Smooth muscle cell (in vitro differentiated cells): ENCODE measurements around the gene TOLLIP. TPM values are rescaled to one million over a fixed set of nuclear protein-coding genes. Genes with fewer than 3 reads are reported as not detected.
"Not testable (repeated sequence)": the region's sequence is repeated elsewhere in the genome, so short reads cannot be mapped to it uniquely, and the experiment has no call there.

ENCODE experiments used
- DNase-seq: peaks from one replicate; lab custom pipeline; 2025; ENCODE audit not compliant: unreplicated experiment; lab: John Stamatoyannopoulos, UW
- H2AFZ ChIP-seq: fragments of 200-600 bp; sonication (generic); 2 replicates; pipeline ENCODE4 v1.6.0; 2016; ENCODE audit warnings: antibody characterized with exemption, low read depth, mild to moderate bottlenecking
- H3F3A ChIP-seq: fragments of 200-600 bp; sonication (generic); 2 replicates; pipeline ENCODE4 v1.6.0; 2017; ENCODE audit warnings: antibody characterized with exemption, low read depth
- H3K27ac ChIP-seq: fragments of 200-600 bp; sonication (generic); 2 replicates; pipeline ENCODE4 v1.5.1; 2016; ENCODE audit warnings: low read depth, mild to moderate bottlenecking
- H3K27me3 ChIP-seq: fragments of 200-600 bp; sonication (generic); 2 replicates; pipeline ENCODE4 v1.6.1; 2016; ENCODE audit warnings: low read depth, mild to moderate bottlenecking
- H3K36me3 ChIP-seq: fragments of 200-600 bp; sonication (generic); 2 replicates; pipeline ENCODE4 v1.5.1; 2016; ENCODE audit warnings: low read depth
- H3K4me1 ChIP-seq: fragments of 200-600 bp; sonication (generic); 2 replicates; pipeline ENCODE4 v1.5.1; 2016; ENCODE audit warnings: low read depth
- H3K4me2 ChIP-seq: fragments of 200-600 bp; sonication (generic); 2 replicates; pipeline ENCODE4 v1.6.0; 2016; ENCODE audit warnings: mild to moderate bottlenecking
- H3K4me3 ChIP-seq: fragments of 200-600 bp; sonication (generic); 2 replicates; pipeline ENCODE4 v1.5.1; 2016; ENCODE audit warnings: mild to moderate bottlenecking
- H3K79me2 ChIP-seq: fragments of 200-600 bp; sonication (generic); 2 replicates; pipeline ENCODE4 v1.6.0; 2016; ENCODE audit warnings: low read depth, mild to moderate bottlenecking
- H3K9ac ChIP-seq: fragments of 200-600 bp; sonication (generic); 2 replicates; pipeline ENCODE4 v1.6.0; 2016; ENCODE audit warnings: low read depth
- H3K9me3 ChIP-seq: fragments of 200-600 bp; sonication (generic); replicated peaks from 2 replicates; pipeline ENCODE4 v1.5.1; 2016; ENCODE audit warnings: low read depth
- H4K20me1 ChIP-seq: fragments of 200-600 bp; sonication (generic); 2 replicates; pipeline ENCODE4 v1.6.0; 2016; ENCODE audit warnings: low read depth
- WGBS: methylation state at CpG from one replicate; pipeline ENCODE4 v1.1.7; 2016; ENCODE audit warnings: low lambda C conversion rate; 5-methylcytosine and 5-hydroxymethylcytosine counted together
- polyA plus RNA-seq: library from polyadenylated mRNA; unstranded; fragments of >200 nt; fragmentation: Nextera tagmentation; extraction: Ambion mirVana; gene quantifications from 2 replicates; pipeline ENCODE4 v1.2.1, GENCODE V29; 2016
- total RNA-seq: library from RNA; depleted of rRNA; stranded (reverse); fragments of >200 nt; gene quantifications from 2 replicates; pipeline ENCODE4 v1.2.3, GENCODE V29; 2014
- TF ChIP-seq, protein P1 (sequence below): fragments of 200-600 bp; sonication (generic); IDR thresholded peaks from 2 replicates; pipeline ENCODE4 v1.5.1; 2017; ENCODE audit warnings: borderline replicate concordance, mild to moderate bottlenecking, antibody characterized with exemption; ENCODE audit not compliant: insufficient read depth, poor library complexity, severe bottlenecking

The TOLLIP gene
- total and polyA plus RNA-seq, 2 experiments from 2014 or later = 20.3 to 63.0 TPM

DNA sequence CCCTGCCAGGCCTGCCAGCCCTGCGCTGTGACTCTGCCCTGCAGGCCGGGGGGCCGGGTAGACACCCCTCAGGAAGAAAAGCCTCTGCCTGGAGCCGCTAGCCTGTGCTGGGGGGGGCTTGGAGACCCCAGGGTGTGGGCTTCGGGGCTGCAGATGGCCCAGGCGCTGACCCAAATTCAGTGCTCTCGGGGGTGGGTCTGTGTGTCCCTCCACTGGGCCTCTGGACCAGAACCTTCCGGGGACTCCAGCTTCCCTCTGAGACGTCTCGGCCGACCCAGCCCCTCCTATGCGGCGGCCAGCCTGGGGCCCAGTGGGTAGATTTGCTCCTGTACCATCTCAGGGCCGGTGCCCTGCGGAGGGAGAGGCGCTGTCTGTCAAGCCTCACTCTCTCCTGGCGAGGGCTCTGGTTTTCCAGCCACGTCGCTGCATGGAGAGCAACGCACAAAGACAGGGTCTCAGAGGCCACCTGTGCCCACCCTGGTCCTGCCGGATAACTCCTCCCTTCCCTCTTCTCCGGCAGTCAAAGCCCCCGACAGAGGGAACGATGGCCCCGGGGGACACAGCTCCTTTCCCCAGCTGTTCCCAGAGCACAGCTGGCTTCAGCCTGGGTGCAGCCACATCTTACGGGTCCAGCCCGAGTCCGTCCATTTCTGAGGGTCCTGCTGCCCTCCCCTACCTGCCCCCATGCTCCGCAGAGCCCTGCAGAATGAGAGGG, 40.1 kb upstream of the TOLLIP start:
- Histone ChIP-seq H3K9me3 (no peaks in the 10 kb centered on the region), H3K79me2 (no peaks in the 10 kb centered on the region), H3K4me1 (no peaks in the 10 kb centered on the region), H3K27ac (no peak overlapping the region), H3K4me2 (no peak overlapping the region), H3K4me3 (no peak overlapping the region), H3F3A (no peaks in the 10 kb centered on the region), H3K9ac (no peak overlapping the region), H3K27me3 (no peaks in the 10 kb centered on the region), H3K36me3 (no peaks in the 10 kb centered on the region), H4K20me1 (no peaks in the 10 kb centered on the region), H2AFZ (no peak overlapping the region)
- 89% methylated on average over 29 of the region's 29 CpGs for WGBS
- TF ChIP-seq, protein P1, sequence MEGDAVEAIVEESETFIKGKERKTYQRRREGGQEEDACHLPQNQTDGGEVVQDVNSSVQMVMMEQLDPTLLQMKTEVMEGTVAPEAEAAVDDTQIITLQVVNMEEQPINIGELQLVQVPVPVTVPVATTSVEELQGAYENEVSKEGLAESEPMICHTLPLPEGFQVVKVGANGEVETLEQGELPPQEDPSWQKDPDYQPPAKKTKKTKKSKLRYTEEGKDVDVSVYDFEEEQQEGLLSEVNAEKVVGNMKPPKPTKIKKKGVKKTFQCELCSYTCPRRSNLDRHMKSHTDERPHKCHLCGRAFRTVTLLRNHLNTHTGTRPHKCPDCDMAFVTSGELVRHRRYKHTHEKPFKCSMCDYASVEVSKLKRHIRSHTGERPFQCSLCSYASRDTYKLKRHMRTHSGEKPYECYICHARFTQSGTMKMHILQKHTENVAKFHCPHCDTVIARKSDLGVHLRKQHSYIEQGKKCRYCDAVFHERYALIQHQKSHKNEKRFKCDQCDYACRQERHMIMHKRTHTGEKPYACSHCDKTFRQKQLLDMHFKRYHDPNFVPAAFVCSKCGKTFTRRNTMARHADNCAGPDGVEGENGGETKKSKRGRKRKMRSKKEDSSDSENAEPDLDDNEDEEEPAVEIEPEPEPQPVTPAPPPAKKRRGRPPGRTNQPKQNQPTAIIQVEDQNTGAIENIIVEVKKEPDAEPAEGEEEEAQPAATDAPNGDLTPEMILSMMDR = no peak
- DNase-seq = no peak

DNA sequence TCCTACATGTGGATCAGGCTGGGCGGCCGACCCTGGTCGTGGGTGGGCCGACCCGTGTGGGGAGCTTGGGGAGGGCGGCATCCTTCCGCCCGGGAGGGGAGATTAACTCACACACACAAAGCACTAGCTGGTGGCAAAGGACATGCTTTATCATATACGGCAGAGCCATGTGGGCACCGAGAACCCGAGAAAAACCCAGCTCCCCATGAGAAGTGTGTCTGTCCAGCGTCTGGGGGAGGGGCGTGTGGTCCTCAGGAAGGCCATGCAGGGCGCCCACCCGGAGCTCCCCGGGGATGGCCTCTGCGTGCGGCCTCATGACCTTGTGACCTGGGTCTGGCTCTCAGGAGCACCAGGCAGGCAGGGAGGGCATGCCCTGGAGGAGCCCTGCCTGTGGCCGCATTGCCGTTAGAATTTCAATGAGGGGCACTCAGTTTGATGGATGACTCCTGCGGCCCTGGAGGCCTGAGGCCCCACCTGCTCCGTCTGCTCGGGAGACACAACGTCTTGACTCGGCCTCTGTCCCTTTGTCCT, 39.4 kb upstream of the TOLLIP start:
- no peaks in the 10 kb centered on the region for H3F3A ChIP-seq
- TF ChIP-seq, protein P1 = no peak
- no peaks in the 10 kb centered on the region for H3K79me2 ChIP-seq
- WGBS = 78% methylated on average over 22 of the region's 25 CpGs
- no peak for DNase-seq
- H3K4me2 ChIP-seq = no peak overlapping the region
- H3K27me3 ChIP-seq = no peaks in the 10 kb centered on the region
- H3K4me1 ChIP-seq = no peaks in the 10 kb centered on the region
- H3K9me3 ChIP-seq = no peaks in the 10 kb centered on the region
- H3K4me3 ChIP-seq = no peak overlapping the region
- H3K9ac ChIP-seq = no peak overlapping the region
- no peaks in the 10 kb centered on the region for H3K36me3 ChIP-seq
- H3K27ac ChIP-seq = no peak overlapping the region
- no peak overlapping the region for H2AFZ ChIP-seq
- no peaks in the 10 kb centered on the region for H4K20me1 ChIP-seq

DNA sequence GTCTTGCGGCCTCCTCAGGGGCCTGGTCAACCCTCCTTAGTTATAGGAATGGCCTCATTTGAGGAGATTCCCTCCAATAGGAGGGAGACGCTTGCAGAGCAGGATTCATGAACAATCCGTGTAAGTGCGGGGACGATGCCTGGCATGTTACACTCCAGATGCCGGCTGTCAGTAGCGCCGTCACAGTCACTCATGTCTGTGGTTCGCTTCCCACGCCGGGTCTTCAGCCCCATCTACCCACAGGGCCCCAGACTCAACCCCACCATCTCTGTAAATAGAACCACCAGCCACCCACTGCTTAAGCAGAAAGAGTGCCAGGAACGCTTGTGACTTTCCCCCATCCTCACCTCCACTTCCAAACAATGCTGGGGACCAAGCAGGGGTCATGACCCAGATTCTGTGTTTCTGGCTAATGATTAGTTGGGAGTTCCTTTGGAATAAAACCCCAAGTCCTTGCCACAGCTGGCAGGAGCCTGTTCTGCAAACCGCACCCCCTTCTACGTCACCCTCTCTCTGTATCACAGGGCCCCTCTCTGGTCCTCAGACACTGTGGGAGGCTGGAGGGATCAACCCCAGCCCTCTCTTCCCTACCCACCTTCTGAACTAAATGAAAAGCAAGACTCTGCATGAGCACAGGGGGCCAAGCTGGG, 38.8 kb upstream of the TOLLIP start:
- Histone ChIP-seq H2AFZ (no peak overlapping the region), H3K4me2 (no peak overlapping the region), H3K27ac (no peak overlapping the region), H3K4me3 (no peak overlapping the region), H3K27me3 (no peaks in the 10 kb centered on the region), H3K4me1 (no peaks in the 10 kb centered on the region), H3K79me2 (no peaks in the 10 kb centered on the region), H4K20me1 (no peaks in the 10 kb centered on the region), H3K36me3 (no peaks in the 10 kb centered on the region), H3K9ac (no peak overlapping the region), H3K9me3 (no peaks in the 10 kb centered on the region), H3F3A (no peaks in the 10 kb centered on the region)
- TF ChIP-seq, protein P1 = no peak
- WGBS = 85% methylated on average over 11 of the region's 14 CpGs
- DNase-seq = no peak

DNA sequence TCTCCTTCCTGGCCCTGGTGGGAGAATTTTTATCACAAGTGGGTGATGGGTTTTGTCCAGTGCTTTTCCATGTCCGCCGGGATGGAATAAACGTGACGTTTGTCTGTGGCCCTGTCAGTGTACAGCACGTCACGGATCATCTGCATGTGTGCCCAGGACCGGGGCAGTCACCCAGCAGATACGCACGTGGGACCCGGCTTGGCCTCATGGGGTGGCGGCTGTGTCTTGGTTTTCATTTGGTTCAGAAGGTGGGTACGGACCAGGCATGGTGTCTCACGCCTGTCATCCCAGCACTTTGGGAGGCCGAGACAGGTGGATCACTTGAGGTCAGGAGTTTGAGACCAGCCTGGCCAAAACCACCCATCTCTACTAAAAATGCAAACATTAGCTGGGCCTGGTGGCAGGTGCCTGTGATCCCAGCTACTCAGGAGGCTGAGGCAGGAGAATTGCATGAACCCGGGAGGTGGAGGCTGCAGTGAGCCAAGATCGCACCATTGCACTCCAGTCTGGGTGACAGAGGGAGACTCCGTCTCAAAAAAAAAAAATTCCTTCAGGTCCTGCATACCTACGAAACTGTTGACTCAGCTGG, 38.1 kb upstream of the TOLLIP start:
- not testable (repeated sequence) for H3K9ac ChIP-seq, H3K4me2 ChIP-seq, H4K20me1 ChIP-seq, H3K36me3 ChIP-seq, H2AFZ ChIP-seq, H3F3A ChIP-seq, DNase-seq, H3K4me1 ChIP-seq, H3K27ac ChIP-seq, H3K9me3 ChIP-seq, H3K4me3 ChIP-seq, H3K79me2 ChIP-seq, H3K27me3 ChIP-seq
- 92% methylated on average over 18 of the region's 18 CpGs for WGBS
